GM19099 (cell line): ENCODE data around the gene PPP1R37.

Experiments
- POLR2A ChIP-seq: IDR thresholded peaks from 3 replicates; pipeline ENCODE4 v1.6.1; 2011; ENCODE audit warnings: low read depth; ENCODE audit not compliant: insufficient read length; ENCODE audit errors: extremely low read depth

PPP1R37 gene

DNA sequence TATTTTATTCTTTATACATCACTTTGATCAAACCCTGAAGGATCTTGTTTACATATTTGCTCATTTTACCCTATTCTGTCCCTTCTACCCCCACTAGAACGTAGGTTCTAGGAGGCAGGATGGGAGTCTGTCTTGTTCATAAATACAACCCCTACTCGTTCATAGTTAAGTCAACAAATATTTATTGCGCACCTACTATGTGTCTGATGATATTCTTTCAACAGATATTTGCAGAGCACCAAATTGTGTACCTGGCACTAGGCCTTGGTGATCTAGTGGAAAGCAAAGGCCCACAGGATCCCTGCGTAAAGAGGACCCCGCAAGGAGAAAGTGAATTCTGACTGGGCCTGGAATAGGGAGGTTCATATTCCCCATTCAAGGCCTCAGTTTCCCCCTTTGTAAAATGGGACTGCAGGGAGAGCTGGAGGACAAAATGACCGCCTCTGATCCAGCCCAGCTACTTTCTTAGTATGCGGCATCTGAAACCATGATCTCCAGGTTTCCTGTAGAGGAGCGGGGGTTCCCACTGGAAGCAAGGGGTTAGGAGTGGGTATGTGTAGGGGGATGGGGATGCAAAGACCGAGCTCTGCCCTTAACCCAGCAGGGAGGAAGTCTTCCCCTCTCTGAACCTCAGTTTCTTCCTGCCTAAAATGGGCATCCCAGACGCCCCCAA, 14.5 kb upstream of the PPP1R37 start:
- TF ChIP-seq POLR2A: no peak

DNA sequence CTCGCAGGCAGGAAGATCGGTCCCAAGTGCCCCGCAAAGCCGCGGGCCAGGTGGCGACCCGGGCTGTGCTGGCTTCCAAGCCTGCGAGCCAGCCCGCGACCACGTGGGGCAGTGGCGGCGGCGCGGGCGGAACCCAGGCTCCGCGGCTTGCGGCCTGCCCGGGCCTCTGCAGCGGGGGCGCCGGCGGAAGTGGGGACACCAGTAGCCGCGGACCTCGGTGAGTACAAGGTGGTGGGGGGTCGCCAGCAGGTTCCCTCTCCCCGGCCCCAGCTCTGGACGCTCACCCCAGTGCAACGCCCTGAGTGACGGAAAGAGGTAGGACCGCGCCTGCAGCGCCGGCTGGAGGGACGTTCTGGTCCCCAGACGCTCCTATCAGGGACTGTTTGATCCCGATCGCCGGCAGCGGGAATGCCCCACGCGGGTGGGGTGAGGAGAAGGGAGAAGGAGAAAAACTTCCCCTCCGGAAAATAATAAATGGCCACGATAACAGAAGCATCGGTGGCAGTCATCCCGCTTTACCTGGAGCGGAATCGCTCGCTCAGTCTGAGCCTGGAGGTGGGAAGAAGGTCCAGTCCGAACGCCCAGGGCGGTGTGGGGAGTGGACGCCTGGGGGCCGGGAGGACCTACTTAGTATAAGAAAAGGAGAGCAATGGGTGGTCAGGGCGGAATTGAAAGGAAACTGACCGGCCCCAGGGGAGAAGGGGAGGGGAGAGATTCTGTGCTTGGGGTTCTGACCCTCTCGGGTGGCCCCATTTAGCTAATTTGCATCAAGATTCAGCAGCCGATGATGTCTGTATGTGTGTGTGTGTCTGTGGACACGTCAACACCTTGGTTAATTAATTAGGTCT, 13.7 kb upstream of the PPP1R37 start, which contains the start of gene GEMIN7:
Gene GEMIN7, plus strand, starts transcription at position 198 of the 848 bp plus-strand sequence. CDS start 10,855 bp downstream, outside the sequence.
- peak; percentile 71 for TF ChIP-seq POLR2A

DNA sequence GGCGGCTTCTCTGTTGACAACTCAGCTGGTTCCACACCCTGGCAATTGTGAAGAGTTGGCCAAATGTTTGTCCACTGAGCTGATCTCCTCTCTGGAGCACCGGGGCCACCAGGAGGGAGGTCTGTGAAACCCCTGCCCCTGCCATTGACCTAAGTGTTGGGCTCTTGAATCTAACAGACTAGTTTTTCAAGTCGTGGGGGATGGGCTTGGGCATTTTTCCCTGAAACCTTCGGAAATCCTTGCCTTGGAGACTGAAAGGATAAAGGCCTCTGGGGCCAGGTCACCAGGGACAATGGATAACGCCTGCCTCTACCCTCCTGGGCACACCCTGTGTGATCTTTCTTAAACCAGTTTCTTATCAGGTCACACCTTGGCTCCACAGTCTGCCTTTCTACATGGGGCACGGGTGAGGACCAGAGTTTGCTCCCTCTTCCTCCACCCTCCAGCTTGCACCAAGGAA, 13.0 kb upstream of the PPP1R37 start:
- no peak for TF ChIP-seq POLR2A

DNA sequence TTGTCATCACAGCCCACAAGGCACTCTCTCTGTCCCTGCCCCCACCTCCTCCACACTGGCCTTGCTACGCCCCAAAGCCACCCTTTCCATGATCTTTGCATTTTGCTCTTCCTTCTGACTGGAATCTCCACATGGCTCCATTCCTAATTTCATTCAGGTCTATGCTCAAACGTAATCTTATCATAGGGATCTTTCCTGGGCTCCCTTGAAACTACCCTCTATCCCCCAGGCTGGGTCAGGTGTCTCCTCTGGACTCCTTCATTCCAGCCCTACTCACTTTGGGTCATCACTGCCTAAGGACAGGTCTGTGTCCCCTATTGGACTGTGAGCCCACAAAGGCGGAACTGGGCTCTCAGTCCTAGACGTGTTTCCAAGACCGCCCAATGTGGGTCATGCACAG, 10.8 kb upstream of the PPP1R37 start:
- TF ChIP-seq POLR2A: no peak

DNA sequence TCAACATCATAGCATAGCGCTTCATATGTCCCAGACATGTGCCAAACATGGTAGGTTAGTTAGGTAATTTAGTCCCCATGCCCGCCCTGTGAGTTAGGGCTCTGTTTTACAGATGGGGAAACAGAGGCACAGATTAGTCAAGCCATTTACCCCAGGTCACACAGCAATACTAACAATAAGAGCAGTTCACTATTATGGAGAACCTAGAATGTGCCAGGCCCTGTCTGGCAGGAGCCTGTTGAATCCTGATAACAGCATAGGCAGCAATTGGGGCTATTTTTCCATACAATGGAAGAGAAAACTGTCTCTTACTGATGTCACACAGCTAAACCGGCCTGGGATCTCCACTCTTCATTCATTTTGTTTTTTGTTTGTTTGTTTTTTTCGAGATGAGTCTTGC, 6.5 kb upstream of the PPP1R37 start:
- TF ChIP-seq POLR2A: no peak

DNA sequence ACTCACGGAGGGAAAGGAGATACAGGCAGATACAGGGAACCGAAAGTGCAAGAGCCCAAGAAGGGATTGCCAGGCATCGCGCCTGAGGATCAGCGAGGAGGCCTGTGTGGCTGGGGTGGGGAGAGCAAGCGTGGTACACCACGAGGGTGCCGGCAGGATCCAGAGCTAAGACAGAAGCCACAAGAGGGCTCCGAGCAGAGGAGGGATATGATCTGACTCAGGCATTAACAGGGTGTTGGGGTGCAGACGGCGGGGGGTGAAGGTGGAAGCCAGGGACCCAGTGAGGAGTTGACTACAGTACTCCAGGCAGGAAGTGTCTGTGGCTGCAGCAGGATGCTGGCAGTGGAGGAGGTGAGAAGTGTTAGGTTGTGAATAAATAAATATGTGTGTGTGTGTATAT, 5.4 kb upstream of the PPP1R37 start:
- TF ChIP-seq POLR2A: no peak

DNA sequence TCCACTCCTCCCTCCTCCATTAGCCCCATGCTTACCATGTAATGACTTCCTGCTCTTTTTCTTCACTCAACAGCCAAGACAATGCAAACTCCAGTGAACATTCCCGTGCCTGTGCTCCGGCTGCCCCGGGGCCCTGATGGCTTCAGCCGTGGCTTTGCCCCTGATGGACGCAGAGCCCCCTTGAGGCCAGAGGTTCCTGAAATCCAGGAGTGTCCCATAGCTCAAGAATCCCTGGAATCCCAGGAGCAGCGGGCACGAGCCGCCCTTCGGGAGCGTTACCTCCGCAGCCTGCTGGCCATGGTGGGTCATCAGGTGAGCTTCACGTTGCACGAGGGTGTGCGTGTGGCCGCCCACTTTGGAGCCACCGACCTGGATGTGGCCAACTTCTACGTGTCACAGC, 2.9 kb upstream of the PPP1R37 start:
- no peak for TF ChIP-seq POLR2A

DNA sequence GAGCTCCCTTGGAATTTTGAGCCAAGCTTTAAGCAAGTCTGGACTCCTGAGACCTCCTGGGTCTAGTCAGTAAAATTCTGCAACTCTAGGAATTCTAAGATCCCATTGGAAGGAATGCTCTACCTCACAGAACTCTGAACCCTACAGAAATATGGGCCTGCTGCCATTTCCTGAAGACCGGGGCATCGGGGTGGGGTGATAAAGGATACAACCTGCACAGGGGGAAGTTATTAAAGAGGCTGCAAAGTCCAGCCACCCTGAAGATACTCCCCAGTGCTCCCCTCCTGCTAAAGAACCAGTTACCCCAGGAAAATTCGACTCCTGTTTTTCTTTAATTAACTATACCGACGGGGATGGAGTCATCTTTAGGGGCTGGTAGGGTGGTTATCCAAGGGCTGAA, 2.4 kb upstream of the PPP1R37 start:
- TF ChIP-seq POLR2A: no peak

DNA sequence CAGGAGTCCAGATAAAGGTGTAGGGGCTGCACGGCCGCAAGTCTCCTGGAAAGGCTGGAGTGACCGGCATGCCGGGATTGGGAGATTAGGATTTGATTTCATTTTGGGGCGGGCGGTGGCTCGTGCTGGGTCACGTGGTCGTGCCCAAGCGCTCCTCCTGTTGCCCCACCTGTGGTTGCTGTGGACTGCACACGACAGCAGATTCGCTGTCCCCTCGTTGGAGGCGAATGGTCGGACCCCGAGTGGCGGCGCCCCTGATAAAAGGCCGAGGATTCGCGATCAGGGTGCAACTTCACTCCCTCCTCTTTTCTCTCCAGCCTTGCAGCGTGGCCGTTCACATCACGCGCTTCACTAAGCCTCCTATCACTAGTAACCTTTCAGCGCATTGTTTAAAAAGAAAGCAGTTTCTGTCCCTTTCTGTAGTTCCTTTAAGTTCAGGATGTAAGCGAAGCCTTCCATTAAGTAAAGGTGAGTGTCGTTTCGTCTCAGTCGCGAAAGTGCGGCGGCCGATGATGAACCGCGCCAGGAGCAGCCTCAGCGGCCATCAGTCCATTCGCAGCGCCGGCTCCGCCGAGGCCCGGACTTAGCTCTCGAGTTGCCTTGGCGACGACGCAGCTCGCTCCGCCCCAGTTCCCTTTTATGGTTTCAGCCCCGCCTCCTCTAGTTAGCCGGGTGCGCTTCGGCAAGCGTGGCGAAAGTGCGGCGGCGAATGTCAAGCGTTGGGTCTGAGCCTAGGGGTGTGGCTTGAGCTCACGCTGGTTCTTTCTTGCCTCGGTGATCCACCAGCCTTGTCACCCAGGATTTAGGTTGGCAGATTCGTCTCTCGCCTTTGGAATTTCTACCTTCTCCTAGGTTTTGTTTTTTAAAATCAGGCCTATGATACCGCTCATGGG, 1.7 kb upstream of the PPP1R37 start:
- TF ChIP-seq POLR2A: peak; percentile 67

DNA sequence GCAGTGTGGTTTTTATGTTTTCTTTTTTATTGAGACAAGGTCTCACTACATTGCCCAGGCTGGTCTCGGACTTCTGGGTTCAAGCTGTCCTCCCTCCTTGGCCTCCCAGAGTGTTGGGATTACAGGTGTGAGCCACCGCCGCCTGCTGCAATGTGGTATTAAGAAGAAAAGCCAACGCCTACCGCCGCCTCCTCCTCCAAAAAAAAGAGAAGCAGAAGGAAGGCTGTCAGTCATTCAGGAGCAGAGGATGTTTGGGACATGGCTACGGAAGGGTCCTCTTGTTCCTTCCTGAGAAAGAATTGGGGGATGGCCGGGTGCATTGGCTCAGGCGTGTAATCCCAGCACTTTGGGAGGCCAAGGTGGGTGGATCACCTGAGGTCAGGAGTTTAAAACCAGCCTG, 1.2 kb downstream of the PPP1R37 start:
- TF ChIP-seq POLR2A: no peak

DNA sequence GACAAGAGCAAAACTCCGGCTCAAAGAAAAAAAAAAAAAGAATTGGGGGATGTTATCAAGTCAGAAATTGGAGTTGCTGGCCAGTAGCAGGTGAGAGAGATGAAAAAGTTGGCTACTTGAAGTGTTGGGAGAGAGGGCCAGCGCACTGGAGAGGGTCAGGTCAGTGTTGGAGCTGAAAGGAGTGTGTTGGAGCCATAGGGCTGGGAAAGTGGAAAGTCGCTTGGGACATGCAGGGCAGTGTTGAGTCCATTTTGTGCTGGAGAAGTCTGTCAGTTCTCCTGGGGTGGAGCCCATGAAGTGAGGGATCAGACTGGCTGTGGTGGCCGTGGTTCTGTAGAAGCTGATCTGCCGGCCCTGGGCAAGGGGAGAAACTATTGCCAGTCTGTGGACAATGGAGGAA, 1.7 kb downstream of the PPP1R37 start:
- no peak for TF ChIP-seq POLR2A

DNA sequence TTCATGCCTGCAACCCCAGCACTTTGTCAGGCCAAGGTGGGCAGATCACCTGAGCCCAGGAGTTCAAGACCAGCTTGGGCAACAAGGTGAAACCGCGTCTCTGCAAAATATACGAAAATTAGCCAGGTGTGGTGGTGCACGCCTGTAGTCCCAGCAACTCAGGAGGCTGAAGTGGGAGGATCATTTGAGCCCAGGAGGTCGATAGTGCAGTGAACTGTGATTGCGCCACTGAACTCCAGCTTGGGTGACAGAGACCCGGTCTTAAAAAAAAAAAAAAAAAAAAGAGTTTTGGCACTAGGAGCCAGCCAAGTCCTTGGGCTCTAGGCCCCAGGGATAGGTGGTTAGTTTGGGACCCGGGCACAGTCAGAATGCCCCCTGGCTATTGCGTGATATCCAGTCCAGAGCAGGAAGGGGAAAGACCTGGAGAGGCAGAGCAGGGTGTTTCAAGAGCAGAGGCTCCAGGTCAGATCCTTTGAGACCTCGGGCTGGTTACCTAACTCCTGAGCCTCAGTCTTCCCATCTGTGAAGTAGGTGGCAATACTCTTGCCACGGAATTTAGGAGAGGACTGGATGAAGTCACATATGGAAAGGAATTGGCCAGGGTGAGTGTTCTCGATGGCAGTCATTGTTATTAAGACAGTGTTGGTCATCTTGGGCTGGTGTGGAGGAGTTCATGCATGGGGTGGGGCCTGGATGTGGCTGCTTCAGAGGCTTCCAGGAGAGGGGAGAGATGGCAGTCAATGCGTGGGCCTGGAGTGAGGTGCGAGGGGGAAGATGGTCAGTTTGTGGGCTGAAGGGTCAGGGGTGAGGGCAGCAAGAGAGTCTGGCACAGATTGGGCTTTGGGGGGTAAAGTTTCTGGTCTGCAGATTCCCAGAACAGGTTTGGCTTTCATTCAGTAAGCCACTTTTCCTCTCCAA, 2.8 kb downstream of the PPP1R37 start:
- no peak for TF ChIP-seq POLR2A

DNA sequence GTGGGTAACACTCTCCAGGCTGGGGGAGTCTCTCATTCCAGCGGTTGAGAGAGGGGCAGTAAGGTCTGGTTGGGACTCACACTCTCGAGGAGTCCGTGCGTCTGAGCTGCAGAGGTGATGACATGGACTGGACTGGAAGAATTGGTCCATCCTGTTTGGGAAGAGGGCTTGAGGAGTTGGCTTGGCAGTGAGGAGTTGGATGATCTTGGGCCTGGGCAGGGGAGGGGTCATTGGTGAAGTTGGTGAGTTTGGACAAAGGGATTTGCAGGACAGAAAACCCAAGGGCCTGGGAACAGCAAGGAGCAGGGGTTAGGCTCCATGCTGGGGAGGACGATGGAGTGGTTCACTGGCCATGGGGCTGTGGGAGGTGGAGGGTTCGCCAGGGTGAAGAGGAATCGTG, 3.7 kb downstream of the PPP1R37 start:
- no peak for TF ChIP-seq POLR2A

DNA sequence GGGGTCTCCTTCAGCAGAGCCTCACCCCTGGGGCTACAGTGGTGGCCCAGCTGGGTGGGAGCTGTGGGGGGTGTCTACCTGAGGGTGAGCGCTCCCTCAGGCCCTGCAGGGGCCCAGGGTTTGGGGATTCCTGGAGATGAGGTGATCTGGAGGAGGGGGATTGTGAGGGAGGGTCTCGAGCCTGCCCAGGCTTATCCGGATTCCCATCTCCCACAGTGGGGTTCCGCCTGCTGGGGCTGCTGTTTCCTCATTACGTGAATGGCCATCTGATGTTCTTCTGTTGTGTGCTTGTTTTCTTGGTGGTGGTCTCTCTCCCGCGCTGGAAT, 4.4 kb downstream of the PPP1R37 start:
- TF ChIP-seq POLR2A: no peak
